Measurements from ENCODE around the gene SIGLEC8. TPM values are rescaled to one million over a fixed set of nuclear protein-coding genes. Genes with fewer than 3 reads are reported as not detected.

SIGLEC8 gene
- total and polyA plus RNA-seq, 9 of the 15 experiments (the other 6 are each of a cell fraction or from before 2014, with no cell fraction given): 0.04 to 0.65 (median 0.39) TPM

GRCh38 chr19:51480590-51480989, 22.3 kb upstream of the SIGLEC8 start (continued):
- TF ChIP-seq UBTF (IDR thresholded peaks at IDR 0.05; ENCODE audit: borderline replicate concordance in 1 of 2, low read depth in 2 of 2, low read length in 2 of 2) (no peak), COPS2 (conservative IDR thresholded peaks at IDR 0.05) (no peak), ZNF280A (IDR thresholded peaks at IDR 0.05; ENCODE audit: low read depth, partially characterized antibody) (no peak), ZNF583 (CRISPR knock-in tag; IDR thresholded peaks at IDR 0.05) (0 out of 2 replicates have a peak, but pooled peaks have one; percentile 56), ZNF316 (IDR thresholded peaks at IDR 0.05) (no peak), FOS (IDR thresholded peaks at IDR 0.05; ENCODE audit: extremely low read depth, insufficient read length) (no peak), CBX2 (IDR thresholded peaks at IDR 0.05; ENCODE audit: insufficient read depth, low read length, poor library complexity, severe bottlenecking) (no peak), ZNF436 (CRISPR knock-in tag; IDR thresholded peaks at IDR 0.05) (no peak), BMI1 (IDR thresholded peaks at IDR 0.05; ENCODE audit: low read length) (no peak), RHOXF2B (CRISPR knock-in tag; conservative IDR thresholded peaks at IDR 0.05) (no peak), LEF1 (IDR thresholded peaks at IDR 0.05) (no peak), CUX1 (CRISPR knock-in tag; IDR thresholded peaks at IDR 0.05) (no peak), XRCC3 (IDR thresholded peaks at IDR 0.05) (no peak), FIP1L1 (IDR thresholded peaks at IDR 0.05; ENCODE audit: low read depth, low read length, poor library complexity, severe bottlenecking) (no peak), HNRNPH1 (optimal IDR thresholded peaks at IDR 0.05; ENCODE audit: low read depth, low read length) (no peak), RFX7 (CRISPR knock-in tag; IDR thresholded peaks at IDR 0.05) (no peak)
- TF ChIP-seq, protein P1, sequence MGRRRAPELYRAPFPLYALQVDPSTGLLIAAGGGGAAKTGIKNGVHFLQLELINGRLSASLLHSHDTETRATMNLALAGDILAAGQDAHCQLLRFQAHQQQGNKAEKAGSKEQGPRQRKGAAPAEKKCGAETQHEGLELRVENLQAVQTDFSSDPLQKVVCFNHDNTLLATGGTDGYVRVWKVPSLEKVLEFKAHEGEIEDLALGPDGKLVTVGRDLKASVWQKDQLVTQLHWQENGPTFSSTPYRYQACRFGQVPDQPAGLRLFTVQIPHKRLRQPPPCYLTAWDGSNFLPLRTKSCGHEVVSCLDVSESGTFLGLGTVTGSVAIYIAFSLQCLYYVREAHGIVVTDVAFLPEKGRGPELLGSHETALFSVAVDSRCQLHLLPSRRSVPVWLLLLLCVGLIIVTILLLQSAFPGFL (CRISPR knock-in tag; IDR thresholded peaks at IDR 0.05): no peak
- TF ChIP-seq, protein P2, sequence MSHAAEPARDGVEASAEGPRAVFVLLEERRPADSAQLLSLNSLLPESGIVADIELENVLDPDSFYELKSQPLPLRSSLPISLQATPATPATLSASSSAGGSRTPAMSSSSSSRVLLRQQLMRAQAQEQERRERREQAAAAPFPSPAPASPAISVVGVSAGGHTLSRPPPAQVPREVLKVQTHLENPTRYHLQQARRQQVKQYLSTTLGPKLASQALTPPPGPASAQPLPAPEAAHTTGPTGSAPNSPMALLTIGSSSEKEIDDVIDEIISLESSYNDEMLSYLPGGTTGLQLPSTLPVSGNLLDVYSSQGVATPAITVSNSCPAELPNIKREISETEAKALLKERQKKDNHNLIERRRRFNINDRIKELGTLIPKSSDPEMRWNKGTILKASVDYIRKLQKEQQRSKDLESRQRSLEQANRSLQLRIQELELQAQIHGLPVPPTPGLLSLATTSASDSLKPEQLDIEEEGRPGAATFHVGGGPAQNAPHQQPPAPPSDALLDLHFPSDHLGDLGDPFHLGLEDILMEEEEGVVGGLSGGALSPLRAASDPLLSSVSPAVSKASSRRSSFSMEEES (CRISPR knock-in tag; IDR thresholded peaks at IDR 0.05): no peak

Measured in K562 (cell line).